Measurements from ENCODE around the gene NUMB.

The NUMB gene

DNA sequence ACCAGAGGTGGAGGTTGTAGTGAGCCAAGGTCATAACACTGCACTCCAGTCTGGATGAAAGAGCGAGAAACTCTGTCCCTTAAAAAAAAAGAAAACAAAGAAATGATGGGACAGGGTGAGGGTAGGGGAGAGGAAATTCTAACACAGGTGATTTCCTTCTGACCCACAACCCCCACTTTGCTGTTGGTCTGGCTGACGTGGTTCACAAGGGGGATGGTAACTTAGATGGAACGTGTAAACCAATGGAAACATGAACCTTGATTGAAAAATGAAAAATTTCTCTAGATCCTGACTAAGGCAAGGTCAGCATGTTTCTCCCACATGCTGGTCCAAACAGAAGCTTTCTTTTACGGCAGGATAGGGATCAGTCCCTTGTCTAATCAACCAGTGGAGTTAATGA, 16.6 kb upstream of the NUMB start:
- Histone ChIP-seq H3K36me3 (ENCODE audit: insufficient read depth) (no peaks in the 10 kb centered on the region), H4K20me1 (ENCODE audit: insufficient read depth) (no peaks in the 10 kb centered on the region), H3K9ac (no peak overlapping the region), H2AFZ (ENCODE audit: low read depth) (no peak overlapping the region), H3K4me1 (ENCODE audit: low read depth, poor library complexity, severe bottlenecking) (no peaks in the 10 kb centered on the region), H3K4me2 (no peak overlapping the region), H3K4me3 (IDR thresholded peaks at IDR 0.05; ENCODE audit: insufficient read depth, low read depth, low read length) (no peak overlapping the region), H3K27me3 (ENCODE audit: insufficient read depth, low read depth) (no peaks in the 10 kb centered on the region), H3K79me2 (ENCODE audit: insufficient read depth, low read depth) (no peaks in the 10 kb centered on the region), H3K27ac (no peak overlapping the region)
- TF ChIP-seq, protein P1, sequence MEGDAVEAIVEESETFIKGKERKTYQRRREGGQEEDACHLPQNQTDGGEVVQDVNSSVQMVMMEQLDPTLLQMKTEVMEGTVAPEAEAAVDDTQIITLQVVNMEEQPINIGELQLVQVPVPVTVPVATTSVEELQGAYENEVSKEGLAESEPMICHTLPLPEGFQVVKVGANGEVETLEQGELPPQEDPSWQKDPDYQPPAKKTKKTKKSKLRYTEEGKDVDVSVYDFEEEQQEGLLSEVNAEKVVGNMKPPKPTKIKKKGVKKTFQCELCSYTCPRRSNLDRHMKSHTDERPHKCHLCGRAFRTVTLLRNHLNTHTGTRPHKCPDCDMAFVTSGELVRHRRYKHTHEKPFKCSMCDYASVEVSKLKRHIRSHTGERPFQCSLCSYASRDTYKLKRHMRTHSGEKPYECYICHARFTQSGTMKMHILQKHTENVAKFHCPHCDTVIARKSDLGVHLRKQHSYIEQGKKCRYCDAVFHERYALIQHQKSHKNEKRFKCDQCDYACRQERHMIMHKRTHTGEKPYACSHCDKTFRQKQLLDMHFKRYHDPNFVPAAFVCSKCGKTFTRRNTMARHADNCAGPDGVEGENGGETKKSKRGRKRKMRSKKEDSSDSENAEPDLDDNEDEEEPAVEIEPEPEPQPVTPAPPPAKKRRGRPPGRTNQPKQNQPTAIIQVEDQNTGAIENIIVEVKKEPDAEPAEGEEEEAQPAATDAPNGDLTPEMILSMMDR (conservative IDR thresholded peaks at IDR 0.05; ENCODE audit: low read depth, low read length), result no peak

DNA sequence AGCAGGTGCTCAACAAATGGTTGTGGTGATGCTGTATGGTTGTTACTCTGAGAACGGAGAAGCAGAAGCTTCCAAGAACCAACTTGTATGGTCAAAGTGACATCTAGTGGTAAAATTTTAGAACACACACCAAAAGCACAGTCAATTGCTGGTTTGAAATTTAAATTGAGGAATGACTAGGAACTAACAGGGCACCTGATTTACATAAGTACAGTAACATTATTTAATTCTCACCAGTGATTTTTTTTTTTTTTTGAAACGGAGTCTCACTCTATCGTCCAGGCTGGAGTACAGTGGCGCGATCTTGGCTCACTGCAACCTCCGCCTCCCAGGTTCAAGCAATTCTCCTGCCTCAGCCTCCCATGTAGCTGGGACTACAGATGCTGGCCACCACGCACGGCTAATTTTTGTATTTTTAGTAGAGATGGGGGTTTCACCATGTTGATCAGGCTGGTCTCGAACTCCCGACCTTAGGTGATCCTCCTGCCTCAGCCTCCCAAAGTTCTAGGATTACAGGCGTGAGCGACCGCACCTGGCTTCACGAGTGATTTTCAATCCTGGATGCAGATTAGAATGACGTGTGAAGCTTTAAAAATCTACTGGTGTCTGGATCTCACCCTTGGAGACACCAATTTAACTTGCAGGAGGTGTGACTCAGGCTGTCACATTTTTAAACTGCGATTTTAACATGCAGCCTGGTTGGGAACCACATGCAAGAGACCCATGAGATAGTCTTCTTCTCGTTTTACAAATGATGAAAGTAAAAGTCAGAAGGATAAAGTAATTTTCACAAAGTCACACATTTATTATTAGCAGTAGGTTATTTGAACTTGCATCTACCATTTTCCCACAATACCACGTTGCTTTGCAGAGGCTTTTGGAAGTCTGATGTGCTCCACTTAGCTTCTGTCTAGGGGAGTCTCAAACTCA, 14.1 kb upstream of the NUMB start:
- H4K20me1 ChIP-seq (ENCODE audit: insufficient read depth), result no peaks in the 10 kb centered on the region
- no peak overlapping the region for H3K4me2 ChIP-seq
- H3K27me3 ChIP-seq (ENCODE audit: insufficient read depth, low read depth), result no peaks in the 10 kb centered on the region
- TF ChIP-seq, protein P1 (conservative IDR thresholded peaks at IDR 0.05; ENCODE audit: low read depth, low read length), result peak; percentile 64
- H3K79me2 ChIP-seq (ENCODE audit: insufficient read depth, low read depth), result no peaks in the 10 kb centered on the region
- no peak overlapping the region for H3K9ac ChIP-seq
- H3K27ac ChIP-seq, result no peak overlapping the region
- H3K4me1 ChIP-seq (ENCODE audit: low read depth, poor library complexity, severe bottlenecking), result no peaks in the 10 kb centered on the region
- no peaks in the 10 kb centered on the region for H3K36me3 ChIP-seq (ENCODE audit: insufficient read depth)
- H3K4me3 ChIP-seq (IDR thresholded peaks at IDR 0.05; ENCODE audit: insufficient read depth, low read depth, low read length), result no peak overlapping the region
- H2AFZ ChIP-seq (ENCODE audit: low read depth), result no peak overlapping the region

DNA sequence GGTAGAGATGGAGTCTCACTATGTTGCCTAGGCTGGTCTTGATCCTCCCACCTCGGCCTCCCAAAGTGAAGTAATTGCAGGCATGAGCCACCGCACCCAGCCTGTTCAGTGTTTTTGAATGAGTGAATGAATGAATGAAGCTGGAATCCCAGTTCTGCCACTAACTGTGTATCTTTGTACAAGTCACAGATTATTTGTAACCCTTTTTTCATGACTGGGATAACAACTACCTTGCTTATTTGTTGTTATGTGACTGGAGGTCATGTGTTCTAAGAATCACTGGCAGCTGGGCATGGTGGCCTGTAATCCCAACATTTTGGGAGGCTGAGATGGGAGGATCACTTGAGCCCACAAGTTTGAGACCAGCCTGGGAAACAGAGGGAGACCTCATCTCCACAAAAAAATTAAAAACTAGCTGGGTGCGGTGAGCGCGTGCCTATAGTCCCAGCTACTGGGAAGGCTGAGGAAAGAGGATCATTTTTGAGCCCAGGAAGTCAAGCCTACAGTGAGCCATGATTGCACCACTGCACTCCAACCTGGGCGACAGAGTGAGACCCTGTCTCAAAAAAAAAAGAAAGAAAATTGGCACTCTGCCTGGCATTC, 13.3 kb upstream of the NUMB start:
- no peak overlapping the region for H2AFZ ChIP-seq (ENCODE audit: low read depth)
- H3K9ac ChIP-seq, result no peak overlapping the region
- no peak overlapping the region for H3K4me2 ChIP-seq
- no peak overlapping the region for H3K27ac ChIP-seq
- TF ChIP-seq, protein P1 (conservative IDR thresholded peaks at IDR 0.05; ENCODE audit: low read depth, low read length), result no peak
- no peaks in the 10 kb centered on the region for H3K4me1 ChIP-seq (ENCODE audit: low read depth, poor library complexity, severe bottlenecking)
- H4K20me1 ChIP-seq (ENCODE audit: insufficient read depth), result no peaks in the 10 kb centered on the region
- no peaks in the 10 kb centered on the region for H3K79me2 ChIP-seq (ENCODE audit: insufficient read depth, low read depth)
- no peak overlapping the region for H3K4me3 ChIP-seq (IDR thresholded peaks at IDR 0.05; ENCODE audit: insufficient read depth, low read depth, low read length)
- H3K27me3 ChIP-seq (ENCODE audit: insufficient read depth, low read depth), result no peaks in the 10 kb centered on the region
- no peaks in the 10 kb centered on the region for H3K36me3 ChIP-seq (ENCODE audit: insufficient read depth)

DNA sequence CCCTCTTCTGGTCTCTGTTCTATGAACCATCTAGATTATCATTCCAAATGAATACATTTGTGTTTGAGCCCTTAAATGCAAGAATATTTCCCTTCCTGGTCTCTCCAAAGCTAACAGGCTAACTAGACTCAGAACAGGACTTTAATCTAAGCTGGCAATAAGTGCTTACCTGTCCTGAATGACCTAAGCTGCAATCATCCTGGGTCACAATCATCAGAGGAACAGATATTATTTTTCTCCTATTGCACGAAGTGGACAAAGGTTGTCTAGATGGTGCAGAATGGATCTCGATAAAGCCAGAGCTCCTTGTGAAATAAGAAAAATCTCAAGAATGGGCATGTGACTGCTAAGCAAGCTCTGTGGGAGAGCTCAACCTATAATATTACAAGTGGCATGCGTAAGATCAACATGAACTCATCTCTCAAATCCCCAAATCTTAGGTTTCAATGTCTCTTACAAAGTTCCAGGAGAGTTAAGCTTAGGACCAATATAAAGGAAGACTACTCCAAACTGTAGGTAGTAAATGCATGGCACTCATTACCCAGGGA, 10.6 kb upstream of the NUMB start:
- no peaks in the 10 kb centered on the region for H3K4me1 ChIP-seq (ENCODE audit: low read depth, poor library complexity, severe bottlenecking)
- H3K27me3 ChIP-seq (ENCODE audit: insufficient read depth, low read depth), result no peaks in the 10 kb centered on the region
- TF ChIP-seq, protein P1 (conservative IDR thresholded peaks at IDR 0.05; ENCODE audit: low read depth, low read length), result no peak
- no peaks in the 10 kb centered on the region for H3K79me2 ChIP-seq (ENCODE audit: insufficient read depth, low read depth)
- H3K9ac ChIP-seq, result no peak overlapping the region
- H3K27ac ChIP-seq, result no peak overlapping the region
- H4K20me1 ChIP-seq (ENCODE audit: insufficient read depth), result no peaks in the 10 kb centered on the region
- no peak overlapping the region for H3K4me2 ChIP-seq
- no peak overlapping the region for H2AFZ ChIP-seq (ENCODE audit: low read depth)
- no peaks in the 10 kb centered on the region for H3K36me3 ChIP-seq (ENCODE audit: insufficient read depth)
- no peak overlapping the region for H3K4me3 ChIP-seq (IDR thresholded peaks at IDR 0.05; ENCODE audit: insufficient read depth, low read depth, low read length)
